Fibroblast of lung (primary cell): ENCODE results near the gene DNAJA2. TPM values are rescaled to one million over a fixed set of nuclear protein-coding genes. Genes with fewer than 3 reads are reported as not detected.
"Not testable (repeated sequence)": the region's sequence is repeated elsewhere in the genome, so short reads cannot be mapped to it uniquely, and the experiment has no call there.

Source experiments
- DNase-seq, 2 donors: peaks; one replicate each; pipeline versions ENCODE4 v3.0.0 to v3.0.0-alpha.2; 2010; ENCODE audit warnings: low read depth in 2 of 2
- H2AFZ ChIP-seq: 2 replicates; pipeline ENCODE4 v1.5.1; 2012; ENCODE audit warnings: low read length, control low read depth, inconsistent platforms
- H3K27ac ChIP-seq: 2 replicates; pipeline ENCODE4 v1.5.1; 2011; ENCODE audit warnings: low read length, control low read depth; ENCODE audit not compliant: insufficient read depth
- H3K27me3 ChIP-seq: 2 replicates; pipeline ENCODE4 v1.5.1; 2011; ENCODE audit warnings: mild to moderate bottlenecking, low read length; ENCODE audit not compliant: control insufficient read depth, insufficient read depth
- H3K36me3 ChIP-seq: 2 replicates; pipeline ENCODE4 v1.5.1; 2011; ENCODE audit warnings: low read length; ENCODE audit not compliant: control insufficient read depth, insufficient read depth
- H3K4me1 ChIP-seq: 2 replicates; pipeline ENCODE4 v1.5.1; 2011; ENCODE audit warnings: low read length; ENCODE audit not compliant: control insufficient read depth, insufficient read depth; ENCODE audit errors: extremely low read depth
- H3K4me2 ChIP-seq: 2 replicates; pipeline ENCODE4 v1.5.1; 2011; ENCODE audit warnings: low read length, control low read depth; ENCODE audit not compliant: insufficient read depth; ENCODE audit errors: extremely low read depth
- H3K4me3 ChIP-seq, 4 experiments: fragments of 200-600 bp in 1 of 4; sonication (generic) in 1 of 4; replicated peaks in 1 of 4; 2 replicates each; pipeline ENCODE4 v1.5.1; 2011 to 2016; ENCODE audit warnings: low read length in 4 of 4, low read depth in 3 of 4, mild to moderate bottlenecking in 3 of 4, control low read depth in 2 of 4, inconsistent platforms in 1 of 4, mixed read lengths in 1 of 4; ENCODE audit not compliant: insufficient read depth in 1 of 4; ENCODE audit errors: control extremely low read depth in 1 of 4
- H3K79me2 ChIP-seq: 2 replicates; pipeline ENCODE4 v1.5.1; 2012; ENCODE audit warnings: mild to moderate bottlenecking, low read length, inconsistent platforms; ENCODE audit not compliant: control insufficient read depth, insufficient read depth
- H3K9ac ChIP-seq: 2 replicates; pipeline ENCODE4 v1.5.1; 2011; ENCODE audit warnings: mild to moderate bottlenecking, low read length, control low read depth; ENCODE audit not compliant: insufficient read depth
- H3K9me3 ChIP-seq: 2 replicates; pipeline ENCODE4 v1.5.1; 2012; ENCODE audit warnings: low read depth, low read length; ENCODE audit not compliant: control insufficient read depth, insufficient read depth
- H4K20me1 ChIP-seq: 2 replicates; pipeline ENCODE4 v1.5.1; 2011; ENCODE audit warnings: low read length; ENCODE audit not compliant: control insufficient read depth, insufficient read depth; ENCODE audit errors: extremely low read depth
- CTCF ChIP-seq, 2 donors: IDR thresholded peaks in 1 of 2; conservative IDR thresholded peaks in 1 of 2; 1 replicate in 1 of 2; 2 replicates in 1 of 2; pipeline ENCODE4 v1.5.1; 2011 to 2012; ENCODE audit warnings: low read length in 2 of 2, control low read depth in 1 of 2, inconsistent platforms in 1 of 2, low read depth in 1 of 2, mild to moderate bottlenecking in 1 of 2
- EZH2 ChIP-seq: IDR thresholded peaks from 2 replicates; pipeline ENCODE4 v1.5.1; 2012; ENCODE audit warnings: low read length, control low read depth, mild to moderate bottlenecking; ENCODE audit errors: missing control alignments
- polyA plus RNA-seq, 2 donors: library from polyadenylated mRNA; depleted of rRNA in 1 of 2; stranded (reverse) in 1 of 2; unstranded in 1 of 2; fragments of >200 nt; gene quantifications; 2 replicates each; pipeline ENCODE4 v1.2.1, GENCODE V29; 2011 to 2012; ENCODE audit warnings: missing spikeins in 1 of 2
- total RNA-seq: library from RNA; depleted of rRNA; stranded (reverse); fragments of >200 nt; gene quantifications from 2 replicates; pipeline ENCODE4 v1.2.1, GENCODE V29; 2014

Gene DNAJA2
- total and polyA plus RNA-seq, 2 donors (not counting 1 experiment from before 2014, with no cell fraction given): 32.5 to 78.3 TPM

GRCh38 chr16:47008174-47008573, 34.7 kb upstream of the DNAJA2 start:
- Histone ChIP-seq H3K4me3 (no peak overlapping the region), H3K36me3 (no peaks in the 10 kb centered on the region), H3K9ac (no peak overlapping the region), H2AFZ (peak overlapping the region; percentile 29), H3K27me3 (no peaks in the 10 kb centered on the region), H4K20me1 (no peaks in the 10 kb centered on the region), H3K4me2 (no peak overlapping the region), H3K79me2 (no peaks in the 10 kb centered on the region), H3K4me1 (no peaks in the 10 kb centered on the region), H3K9me3 (no peaks in the 10 kb centered on the region), H3K27ac (no peak overlapping the region)
- no peak for TF ChIP-seq EZH2
- no peak for TF ChIP-seq CTCF (conservative IDR thresholded peaks at IDR 0.05 in 1 of 2, IDR thresholded peaks at IDR 0.05 in 1 of 2; ENCODE audit: low read depth in 1 of 2, low read length in 2 of 2)
- peak in 1 of 2 donors; percentile 33 for DNase-seq

GRCh38 chr16:47004652-47005051, 31.2 kb upstream of the DNAJA2 start:
- no peaks in the 10 kb centered on the region for H3K36me3 ChIP-seq
- H3K9ac ChIP-seq: no peak overlapping the region
- no peak overlapping the region for H3K4me3 ChIP-seq
- H3K27ac ChIP-seq: no peak overlapping the region
- no peak overlapping the region for H2AFZ ChIP-seq
- no peaks in the 10 kb centered on the region for H3K9me3 ChIP-seq
- no peaks in the 10 kb centered on the region for H3K27me3 ChIP-seq
- H3K79me2 ChIP-seq: no peaks in the 10 kb centered on the region
- H3K4me1 ChIP-seq: no peaks in the 10 kb centered on the region
- H4K20me1 ChIP-seq: no peaks in the 10 kb centered on the region
- no peak overlapping the region for H3K4me2 ChIP-seq
- no peak for DNase-seq
- TF ChIP-seq EZH2: no peak
- no peak for TF ChIP-seq CTCF (conservative IDR thresholded peaks at IDR 0.05 in 1 of 2, IDR thresholded peaks at IDR 0.05 in 1 of 2; ENCODE audit: low read depth in 1 of 2, low read length in 2 of 2)

GRCh38 chr16:47000066-47000465, 26.6 kb upstream of the DNAJA2 start:
- not testable (repeated sequence) for H3K9me3 ChIP-seq, H3K27me3 ChIP-seq, H3K4me3 ChIP-seq, H3K4me1 ChIP-seq, H2AFZ ChIP-seq, H3K9ac ChIP-seq, H3K79me2 ChIP-seq, H3K27ac ChIP-seq, H3K4me2 ChIP-seq, H3K36me3 ChIP-seq, DNase-seq, H4K20me1 ChIP-seq
